ENCODE measurements around the gene FAM240B.

FAM240B gene

GRCh38 chr9:38670542-38671371 lies 49.2 kb downstream of the FAM240B start:
- DNase-seq (ENCODE audit: low spot score), result no peak

- no peak for DNase-seq (ENCODE audit: low spot score)
Measured at GRCh38 chr9:38668791-38669466, 51.0 kb downstream of the FAM240B start.

- no peak for DNase-seq (ENCODE audit: low spot score)
Measured at GRCh38 chr9:38662763-38663593, 57.0 kb downstream of the FAM240B start.

GRCh38 chr9:38659538-38659937 lies 60.4 kb downstream of the FAM240B start:
- DNase-seq (ENCODE audit: low spot score), result no peak

GRCh38 chr9:38656896-38657295 lies 63.0 kb downstream of the FAM240B start:
- DNase-seq (ENCODE audit: low spot score), result no peak

GRCh38 chr9:38652486-38652885 lies 67.4 kb downstream of the FAM240B start:
- DNase-seq (ENCODE audit: low spot score), result no peak

GRCh38 chr9:38652044-38652443 lies 67.9 kb downstream of the FAM240B start:
- no peak for DNase-seq (ENCODE audit: low spot score)

GRCh38 chr9:38651400-38652042 lies 68.4 kb downstream of the FAM240B start:
- no peak for DNase-seq (ENCODE audit: low spot score)

- DNase-seq (ENCODE audit: low spot score), result no peak
Measured at GRCh38 chr9:38650564-38650963, 69.4 kb downstream of the FAM240B start.

- no peak for DNase-seq (ENCODE audit: low spot score)
Measured at GRCh38 chr9:38649731-38650363, 70.1 kb downstream of the FAM240B start.

- no peak for DNase-seq (ENCODE audit: low spot score)
Measured at GRCh38 chr9:38644601-38645000, 75.3 kb downstream of the FAM240B start.

Data from activated CD4-positive, alpha-beta T cell treated with anti-CD3 and anti-CD28 coated beads, Interleukin-2, Interleukin-4, amounts not matched to agents 100 ng/mL and 50 ng/mL, durations not matched to agents 16 hours and 8 hours (primary cell).